Cardiac septum (tissue), 1 donor: ENCODE results near the gene POLR2H. TPM values are rescaled to one million over a fixed set of nuclear protein-coding genes. Genes with fewer than 3 reads are reported as not detected.

Experiments used
- DNase-seq: peaks from one replicate; pipeline ENCODE4 v3.0.0-alpha.2; 2020; ENCODE audit warnings: low spot score
- intact Hi-C: fragments of 100-400 bp; cut with DNase I; formaldehyde crosslinking; loops from one replicate; pipeline ENCODE4 v1.14.0; 2022
- total RNA-seq: library from RNA; stranded (reverse); fragmentation: NEBNext Ultra II Directional; extraction: Animal tissue kit (Norgen Biotek cat#: 25700); gene quantifications from one replicate; pipeline ENCODE4 v1.2.1, GENCODE V29; 2021
- donor health status: DM: no; HTN: no; CAD: no.

Gene POLR2H
- total RNA-seq, 1 donor from 2014 or later: 23.2 TPM

DNA sequence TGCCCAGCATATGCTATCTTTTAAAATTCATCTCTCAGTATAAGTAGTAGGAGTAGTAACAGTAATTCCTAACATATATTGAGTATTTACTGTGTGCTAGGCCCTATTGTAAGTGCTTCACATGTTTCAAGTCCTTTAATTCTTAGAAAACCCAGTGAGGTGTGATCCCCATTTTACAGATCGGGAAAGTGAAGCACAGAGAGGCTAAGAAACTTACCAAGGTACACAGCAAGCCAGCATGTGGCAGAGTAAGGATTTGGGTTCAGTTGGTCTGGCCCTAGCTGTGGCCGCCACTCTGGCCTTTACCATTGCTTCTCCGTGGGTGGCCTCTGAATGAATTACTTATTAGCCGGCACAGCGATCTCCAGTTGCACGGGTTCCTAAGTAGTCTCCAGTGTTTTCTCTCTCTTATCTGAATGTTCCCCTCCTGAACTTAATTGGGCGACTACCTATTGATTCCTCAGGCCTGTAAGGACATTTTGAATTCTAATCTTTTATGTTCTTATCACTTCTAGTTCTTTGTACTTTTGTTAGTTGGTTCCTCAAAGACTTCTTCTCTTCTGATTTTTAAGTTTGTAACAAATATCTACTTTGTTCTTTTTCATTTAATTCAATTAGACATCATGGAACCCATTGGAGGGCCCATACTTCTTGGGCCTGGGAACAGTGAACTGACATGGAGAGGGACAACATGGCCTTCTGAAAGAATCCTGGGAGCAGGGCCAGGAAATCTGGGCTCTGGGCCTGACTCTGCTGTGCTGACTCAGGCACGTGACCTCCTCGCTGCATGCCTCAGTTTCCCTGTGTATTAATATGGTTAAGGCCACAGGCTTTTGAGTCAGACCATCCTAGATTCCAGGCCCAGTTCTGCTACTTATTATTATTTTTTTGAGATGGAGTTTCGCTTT is 11.7 kb upstream of the POLR2H start:
- intact Hi-C loops: no loop called here
- no peak for DNase-seq

DNA sequence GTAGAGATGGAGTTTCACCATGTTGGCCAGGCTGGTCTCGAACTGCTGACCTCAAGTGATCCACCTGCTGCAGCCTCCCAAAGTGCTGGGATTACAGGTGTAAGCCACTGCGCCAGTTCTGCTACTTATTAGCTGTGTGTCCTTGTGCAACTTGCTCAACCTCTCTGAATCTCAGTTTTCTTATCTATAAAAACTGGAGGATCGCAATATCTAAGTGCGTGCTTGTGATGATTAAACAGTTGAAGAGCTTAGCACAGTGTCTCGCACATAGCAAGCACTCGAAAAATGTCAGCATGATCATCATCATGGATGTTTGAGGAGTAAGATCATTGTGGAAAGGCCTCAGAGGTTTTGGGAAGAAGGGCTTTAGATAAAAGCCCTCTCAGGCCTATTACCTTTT is 10.9 kb upstream of the POLR2H start:
- DNase-seq: no peak
- intact Hi-C loops: no loop called here

DNA sequence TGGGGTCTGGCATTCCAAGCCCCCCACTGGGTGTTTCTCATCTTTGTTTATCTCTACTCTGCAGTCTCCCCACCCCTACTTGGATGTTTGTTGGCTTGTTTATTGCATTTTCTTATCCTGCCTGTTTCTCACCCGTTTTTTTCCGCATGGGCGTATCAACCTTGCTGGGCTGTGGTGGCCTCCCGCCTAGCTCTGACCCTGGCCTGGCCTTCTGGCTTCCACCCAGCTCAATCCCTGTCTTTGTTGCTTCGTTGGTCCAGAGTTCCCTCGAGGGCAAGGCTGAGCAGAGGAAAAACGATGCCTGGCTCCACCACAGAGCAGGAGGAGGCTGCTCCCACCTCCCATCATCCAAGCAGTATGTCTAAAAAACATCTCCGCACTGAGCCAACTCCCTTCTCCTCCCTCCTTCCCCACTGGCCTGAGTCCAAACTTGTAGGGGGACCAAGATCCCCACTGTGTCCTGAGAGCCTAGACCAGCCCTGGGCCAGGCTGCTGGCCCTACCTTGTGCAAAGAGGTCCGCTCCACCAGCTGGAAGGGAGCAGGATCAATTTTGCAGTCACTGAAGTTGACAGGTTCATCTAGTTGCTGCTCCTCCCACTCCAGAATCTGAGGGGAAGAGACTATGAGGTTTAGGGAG is 9.9 kb upstream of the POLR2H start:
- no peak for DNase-seq

DNA sequence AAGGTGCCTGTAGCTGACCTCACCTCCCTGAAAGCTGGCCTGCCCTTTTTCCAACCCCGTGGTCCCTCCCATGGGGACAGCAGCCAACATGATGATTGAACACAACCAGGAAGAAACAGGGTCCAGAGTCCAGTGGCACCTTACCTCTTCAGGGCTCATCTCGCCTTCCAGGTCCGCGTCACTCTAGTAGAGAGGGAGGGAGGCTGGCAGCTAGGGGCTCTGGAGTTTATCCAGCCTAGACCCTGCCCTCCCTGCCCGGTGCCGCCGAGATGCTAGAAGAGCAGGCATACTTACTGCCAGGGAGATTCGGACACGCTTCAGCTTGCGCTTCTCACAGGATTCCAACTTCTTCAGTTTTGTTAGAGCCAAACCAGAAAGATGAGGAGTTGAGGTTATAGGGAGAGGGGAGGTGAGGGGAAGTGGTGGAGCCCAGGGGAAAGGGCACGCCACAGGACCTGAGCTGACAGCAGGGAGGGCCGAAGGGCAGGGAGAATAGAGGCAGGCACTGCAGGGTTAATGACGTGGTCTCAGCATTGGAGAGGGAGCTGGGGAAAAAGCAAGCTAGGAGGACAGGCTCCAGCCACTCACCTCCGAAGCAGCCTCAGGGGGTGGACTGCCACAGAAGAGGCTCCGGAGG is 9.2 kb upstream of the POLR2H start:
- DNase-seq: no peak
- intact Hi-C loops: no loop called here

More for the DNA sequence above, 9.9 kb upstream of the POLR2H start:
- intact Hi-C loops: no loop called here

DNA sequence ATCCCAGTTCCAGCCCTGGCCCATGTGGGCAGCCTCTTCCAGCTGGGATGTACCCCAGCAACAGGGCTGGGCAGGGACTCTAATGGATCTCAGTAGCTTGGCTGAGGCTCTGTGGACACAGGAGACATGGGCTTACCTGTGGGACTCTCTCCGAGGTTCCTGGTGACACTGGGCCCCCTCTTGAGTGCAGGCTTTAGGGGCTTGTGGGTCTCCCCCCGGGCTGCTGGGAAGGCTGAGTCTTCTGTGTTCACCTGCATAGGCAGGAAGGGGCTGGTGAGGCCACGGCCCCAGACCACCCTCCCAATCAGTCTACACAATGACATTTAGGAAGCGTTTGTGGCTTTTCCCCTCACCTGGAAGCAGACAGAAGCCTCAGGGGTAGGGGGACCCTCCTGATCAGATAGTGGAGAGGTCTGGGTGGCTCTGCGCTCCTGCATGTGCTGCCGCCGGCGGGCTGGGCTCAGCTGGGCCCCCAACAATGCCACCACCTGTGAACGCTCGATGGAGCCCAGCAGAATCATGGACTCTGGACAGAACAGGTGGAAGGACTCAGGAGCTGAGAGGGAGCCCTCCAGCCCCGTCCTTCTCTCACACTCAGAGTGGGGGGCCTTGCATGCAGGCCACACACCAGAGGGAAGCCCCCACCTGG is 8.5 kb upstream of the POLR2H start:
- DNase-seq: no peak

DNA sequence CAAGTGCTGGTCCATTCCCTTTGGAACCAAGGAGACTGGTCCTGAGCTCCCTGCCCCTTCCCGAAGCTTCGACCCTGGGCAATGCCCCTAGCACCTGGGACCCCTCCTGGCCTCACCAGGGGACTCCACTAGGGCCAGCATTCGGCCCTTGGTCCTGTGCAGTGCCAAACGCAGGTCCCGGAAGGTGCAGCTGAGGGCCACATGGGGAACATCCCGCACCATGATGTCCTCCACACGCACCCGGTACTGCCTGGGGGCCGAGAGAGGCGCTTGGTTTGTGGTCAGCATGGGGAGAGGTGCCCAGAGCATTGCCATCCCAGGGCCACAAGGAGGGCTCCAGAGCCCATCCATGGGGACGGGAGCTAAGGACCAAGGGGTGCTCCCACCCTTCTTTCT is 8.0 kb upstream of the POLR2H start:
- no peak for DNase-seq

More for the DNA sequence above, 8.5 kb upstream of the POLR2H start:
- intact Hi-C loops: no loop called here

DNA sequence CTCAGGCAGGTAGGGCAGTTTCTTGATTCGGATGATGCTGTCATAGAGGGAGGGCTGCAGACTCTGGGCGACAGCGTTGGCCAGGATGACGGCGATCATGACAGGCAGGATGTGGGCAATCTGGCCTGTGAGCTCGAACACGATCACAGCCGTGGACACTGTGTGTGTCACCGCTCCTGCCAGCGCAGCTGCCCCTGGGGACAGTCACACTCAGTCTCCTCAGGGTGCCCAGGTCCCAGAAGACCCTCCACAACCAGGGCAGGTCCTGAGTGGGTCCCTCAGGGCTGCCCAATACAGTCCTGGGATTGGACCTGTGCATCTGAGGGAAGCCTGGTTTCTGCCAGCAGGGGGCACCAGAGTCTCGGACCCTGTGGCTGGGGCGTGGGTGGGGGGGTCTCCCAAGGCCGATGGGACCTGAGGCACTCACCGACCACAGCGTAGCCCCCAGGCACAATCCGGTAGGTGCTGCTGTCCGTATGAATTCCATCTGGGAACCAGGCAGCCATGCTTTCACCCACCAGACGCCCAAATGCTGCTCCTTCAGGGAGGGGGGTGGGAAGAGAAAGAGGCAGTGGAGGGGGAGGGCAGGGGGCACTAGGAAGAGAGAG is 7.3 kb upstream of the POLR2H start:
- DNase-seq: no peak
- intact Hi-C loops: no loop called here

More for the DNA sequence above, 8.0 kb upstream of the POLR2H start:
- intact Hi-C loops: no loop called here

DNA sequence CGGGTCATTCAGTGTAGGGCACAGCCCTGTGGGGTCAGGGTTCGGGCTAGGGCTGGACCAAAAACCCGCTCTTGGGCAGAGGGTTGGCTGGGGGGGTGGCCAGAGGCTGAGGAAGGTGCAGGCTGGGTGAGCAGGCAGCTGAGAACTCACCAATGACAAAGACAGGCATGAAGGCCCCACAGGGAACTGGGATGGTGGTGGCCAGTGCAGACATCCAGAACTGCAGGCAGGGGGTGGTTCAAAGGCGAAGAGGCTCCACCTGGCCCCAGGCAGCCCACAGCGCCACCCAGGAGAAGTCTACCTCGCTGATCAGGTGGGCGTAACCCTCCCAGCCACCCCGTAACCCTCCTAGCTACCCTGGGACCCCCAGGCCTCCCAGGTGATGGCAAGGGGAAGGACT is 6.8 kb upstream of the POLR2H start:
- no peak for DNase-seq
- intact Hi-C loops: no loop called here

DNA sequence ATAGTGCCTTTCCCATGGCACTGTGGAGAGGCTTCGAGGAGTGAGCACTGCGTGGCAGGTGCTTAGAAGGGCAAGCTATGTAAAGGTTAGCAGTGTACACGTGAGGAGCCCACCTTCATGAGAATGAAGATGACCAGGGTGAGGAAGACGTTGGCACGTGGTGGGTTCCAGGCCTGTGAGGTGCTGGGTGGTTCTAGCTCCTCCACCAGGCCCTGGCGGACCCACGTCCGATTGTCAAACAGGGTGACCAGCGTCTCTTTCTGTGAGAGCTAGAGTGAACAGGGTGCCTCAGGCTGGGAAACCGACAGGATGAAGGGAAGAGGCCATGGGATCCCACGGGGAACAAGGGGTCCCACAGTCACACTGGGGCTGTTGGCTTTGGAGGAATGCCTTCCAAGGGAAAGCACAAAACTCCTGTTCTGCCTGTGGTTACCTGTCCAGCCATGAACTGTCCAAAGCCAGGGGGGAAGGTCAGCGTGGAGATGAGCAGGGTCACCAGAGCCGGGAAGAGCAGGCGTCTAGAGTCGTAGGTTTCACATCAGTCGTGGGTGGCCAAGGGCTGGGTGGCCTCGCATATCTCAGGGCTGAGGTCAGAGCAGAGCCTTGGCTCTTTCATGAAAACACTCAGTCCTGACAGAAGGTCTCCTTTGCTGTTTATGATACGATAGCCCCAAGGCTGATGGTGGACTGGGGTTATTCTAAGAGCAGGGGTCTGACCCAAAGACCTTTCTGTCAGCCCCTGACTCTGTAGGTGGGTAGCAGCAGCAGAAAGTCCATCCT is 6.1 kb upstream of the POLR2H start:
- intact Hi-C loops: no loop called here
- no peak for DNase-seq

DNA sequence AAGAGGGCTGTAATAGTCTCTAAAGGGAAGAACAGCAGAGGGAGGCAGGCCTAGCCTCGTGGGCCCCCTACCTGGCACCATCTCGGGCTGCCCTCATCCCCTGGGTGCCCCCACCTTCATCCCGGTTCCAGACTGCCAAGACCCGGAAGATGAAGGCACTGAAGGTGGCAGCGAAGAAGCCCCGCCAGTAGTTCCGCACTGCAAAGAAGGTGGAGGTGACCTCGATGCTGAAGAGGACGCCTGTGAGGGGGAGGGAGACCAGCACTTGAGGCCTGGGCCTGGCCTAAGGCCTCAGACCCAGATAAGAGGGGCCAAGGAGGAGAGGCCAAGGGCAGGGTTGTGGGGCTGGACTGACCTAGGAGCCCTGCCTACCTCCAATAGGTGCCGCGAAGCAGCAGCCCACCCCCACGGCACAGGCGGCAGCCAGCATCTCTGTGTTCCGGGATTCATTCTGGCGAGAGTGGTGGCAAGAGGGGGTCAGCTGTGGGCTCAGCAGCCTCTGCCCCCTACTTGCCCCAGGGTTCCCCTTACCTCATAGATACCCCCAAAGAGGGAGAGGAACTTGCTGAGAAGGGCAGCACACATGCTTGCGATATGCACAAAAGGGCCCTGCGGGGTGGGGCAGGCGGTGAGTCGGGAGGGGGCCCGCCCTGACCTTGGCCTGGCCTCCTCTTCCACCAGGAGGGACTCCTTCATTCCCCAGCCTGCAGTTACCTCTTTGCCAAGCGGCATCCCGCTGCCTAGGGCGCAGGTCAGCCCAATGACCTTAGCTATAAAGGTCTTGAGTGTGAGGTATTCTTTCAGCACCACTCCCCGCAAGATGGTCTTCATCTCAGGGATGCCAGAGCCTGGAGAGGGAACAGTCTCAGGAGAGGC is 4.0 kb upstream of the POLR2H start:
- intact Hi-C loops: no loop called here
- no peak for DNase-seq

DNA sequence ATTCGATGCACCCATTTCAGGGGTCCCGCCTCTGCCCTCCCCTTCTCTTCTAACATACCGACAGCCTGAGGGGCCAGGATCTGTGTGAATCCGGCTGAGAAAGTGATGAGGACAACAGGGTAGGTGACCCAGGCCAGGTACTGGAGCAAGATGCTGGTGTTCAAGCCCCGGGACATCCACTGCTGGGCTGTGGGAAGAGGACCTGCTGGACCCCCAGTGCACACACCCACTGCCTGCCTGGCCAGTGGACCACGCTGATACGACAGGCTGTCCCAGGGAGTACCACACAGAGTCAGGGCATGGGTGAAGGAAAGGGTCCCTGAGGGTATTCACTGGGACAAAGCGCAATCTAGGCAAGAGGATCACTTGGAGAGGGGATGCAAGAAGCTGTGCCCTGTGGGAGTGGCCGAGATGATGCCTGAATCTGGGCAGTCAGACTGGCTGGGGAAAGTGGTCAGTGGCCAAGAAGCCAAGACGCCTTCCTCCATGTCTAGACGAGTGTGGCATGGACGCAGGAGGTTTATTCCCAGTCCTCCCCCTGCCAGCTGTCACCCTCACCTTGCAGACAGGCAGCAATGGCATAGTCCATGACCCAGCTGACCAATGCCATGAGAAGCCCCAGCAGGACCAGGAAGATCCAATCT is 3.3 kb upstream of the POLR2H start:
- intact Hi-C loops: no loop called here
- no peak for DNase-seq

DNA sequence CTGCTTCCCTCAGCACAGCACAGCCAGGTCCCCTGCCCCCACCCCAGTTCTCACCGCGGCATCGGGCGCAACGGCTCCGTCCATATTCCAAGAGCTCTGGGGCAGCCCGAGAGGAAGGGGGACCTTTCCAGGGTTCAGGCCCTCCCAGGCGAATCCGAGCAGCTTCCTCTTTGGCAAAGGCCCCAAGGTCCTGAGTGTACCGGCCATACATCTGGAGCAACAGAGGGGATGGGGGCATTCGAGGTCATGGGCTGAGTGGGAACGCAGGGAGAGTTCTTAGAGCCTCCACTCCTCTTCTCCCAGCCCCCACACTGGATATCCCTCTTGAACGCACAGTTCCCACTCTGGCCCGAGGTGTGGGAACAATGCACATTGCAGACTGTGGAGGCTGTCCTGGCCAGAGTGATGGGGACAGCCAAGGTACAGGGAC is 2.6 kb upstream of the POLR2H start:
- intact Hi-C loops: no loop called here
- no peak for DNase-seq

DNA sequence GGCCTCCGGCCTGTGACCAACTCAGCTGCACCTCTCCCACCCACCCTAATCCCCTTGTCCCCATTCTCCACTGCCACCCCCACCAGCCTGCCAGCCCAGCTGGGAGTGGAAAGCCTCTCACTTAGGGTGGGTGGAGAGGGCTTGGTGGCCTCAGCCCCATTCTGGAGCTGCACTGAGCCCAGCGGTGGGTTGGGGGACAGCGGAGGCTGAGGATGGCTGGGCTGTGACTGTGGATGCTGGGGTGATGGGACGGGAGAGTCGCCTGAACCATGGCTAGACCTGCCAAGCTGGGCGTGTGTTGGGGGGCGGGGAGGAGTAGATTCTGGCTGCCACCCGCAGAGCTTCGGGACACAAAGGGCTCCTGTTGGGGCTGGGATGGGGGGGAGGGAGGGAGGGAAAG is 1.9 kb upstream of the POLR2H start:
- intact Hi-C loops: loop anchor here (5.0 kb wide), 1 partner anchor 358 kb away; no protein-coding TSS in a partner anchor
- no peak for DNase-seq

DNA sequence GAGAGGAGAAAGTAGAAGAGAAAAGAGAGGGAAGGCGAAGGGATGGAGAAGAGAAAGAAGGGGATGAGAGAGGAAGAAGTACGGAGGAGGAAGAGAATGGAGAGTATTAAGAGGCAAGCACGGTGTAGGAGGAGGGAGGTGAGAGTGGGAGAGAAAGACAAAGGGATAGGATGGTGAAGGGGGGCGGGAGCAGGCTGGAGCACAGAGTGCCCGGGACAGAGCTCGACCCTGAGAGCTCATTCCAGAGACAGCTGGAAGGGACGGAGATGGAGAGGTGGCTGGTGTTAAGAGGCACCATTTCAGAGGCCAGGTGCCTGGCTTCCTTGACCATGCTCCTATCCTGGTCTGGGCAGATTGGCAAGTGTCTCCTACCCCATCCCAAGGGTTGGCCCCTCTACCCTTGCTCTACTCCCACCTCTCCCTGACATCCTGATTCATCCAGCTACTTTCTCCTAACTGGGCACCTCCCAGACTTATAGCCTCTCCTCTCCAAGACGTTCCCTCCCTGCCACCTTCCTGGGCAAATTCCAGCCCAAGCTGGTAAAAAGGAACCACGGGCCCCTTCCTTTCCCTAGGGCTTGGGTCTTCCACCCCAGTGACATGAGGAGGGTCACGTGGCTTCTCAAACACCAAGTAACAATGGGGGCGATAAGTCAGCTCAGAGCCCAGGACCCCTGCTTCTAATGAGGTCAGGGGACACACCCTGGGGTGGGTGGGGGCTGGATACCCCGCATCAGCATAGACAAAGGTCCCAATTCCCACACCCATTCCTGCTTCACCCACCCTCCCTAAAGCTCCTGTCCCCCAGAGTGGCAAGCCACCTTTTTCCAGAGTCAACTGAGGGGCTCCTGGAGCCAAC is 1.2 kb upstream of the POLR2H start:
- DNase-seq: no peak
- intact Hi-C loops: loop anchor here (5.0 kb wide), 1 partner anchor 357 kb away; no protein-coding TSS in a partner anchor

DNA sequence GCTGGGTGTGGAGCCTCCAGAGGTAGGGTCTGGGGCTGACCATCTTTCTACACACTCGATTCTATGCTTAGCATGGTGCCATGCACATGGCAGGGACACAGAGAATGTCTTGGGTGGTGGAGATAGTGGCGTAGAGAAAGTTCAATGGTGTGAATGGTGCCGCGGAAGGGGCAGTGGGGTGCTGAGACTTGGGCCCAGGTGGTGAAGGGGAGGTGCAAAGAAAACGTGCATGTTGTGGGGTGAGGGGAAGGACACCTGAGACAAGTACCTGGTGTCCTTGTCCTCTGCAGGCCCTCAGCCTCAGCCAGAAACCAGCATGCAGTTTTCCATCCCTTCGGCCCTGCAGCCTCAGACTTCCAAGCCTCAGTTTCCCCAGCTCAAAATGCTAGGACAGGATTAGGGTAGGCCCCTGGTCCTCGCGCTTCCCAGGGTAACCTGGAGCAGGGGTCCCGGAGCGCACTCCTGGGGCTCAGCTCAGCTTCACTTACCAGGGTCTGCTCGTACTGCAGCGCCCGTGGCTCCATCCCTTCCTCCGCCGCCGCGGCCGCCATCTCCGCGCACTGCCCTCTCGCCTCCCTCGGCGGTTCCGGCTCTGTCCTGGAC is 480 bp upstream of the POLR2H start:
- intact Hi-C loops: loop anchor here (5.0 kb wide), 1 partner anchor 356 kb away; no protein-coding TSS in a partner anchor
- DNase-seq: no peak
